Embryonic facial prominence (tissue), 1 donor: Measurements from ENCODE around the gene TMEM141.

ENCODE experiments used
- DNase-seq: peaks from one replicate; pipeline ENCODE4 v3.0.0-alpha.2; 2016; ENCODE audit errors: extremely low spot score

The TMEM141 gene

GRCh38 chr9:136814725-136815421, 23.7 kb downstream of the TMEM141 start:
- no peak for DNase-seq

GRCh38 chr9:136815422-136815782, 24.3 kb downstream of the TMEM141 start:
- no peak for DNase-seq

- no peak for DNase-seq
Measured at GRCh38 chr9:136820971-136821825, 30.1 kb downstream of the TMEM141 start.

GRCh38 chr9:136821826-136822544, 30.8 kb downstream of the TMEM141 start:
- no peak for DNase-seq

GRCh38 chr9:136823136-136824046, 32.2 kb downstream of the TMEM141 start:
- DNase-seq, result no peak

GRCh38 chr9:136824496-136825225, 33.5 kb downstream of the TMEM141 start:
- no peak for DNase-seq

- DNase-seq, result no peak
Measured at GRCh38 chr9:136825295-136826187, 34.4 kb downstream of the TMEM141 start.

GRCh38 chr9:136826188-136826541, 35.0 kb downstream of the TMEM141 start:
- no peak for DNase-seq

- DNase-seq, result no peak
Measured at GRCh38 chr9:136826703-136827582, 35.8 kb downstream of the TMEM141 start.

- no peak for DNase-seq
Measured at GRCh38 chr9:136827794-136828473, 36.8 kb downstream of the TMEM141 start.

GRCh38 chr9:136828474-136829140, 37.5 kb downstream of the TMEM141 start:
- DNase-seq, result no peak

GRCh38 chr9:136829412-136829811, 38.3 kb downstream of the TMEM141 start:
- DNase-seq, result no peak

GRCh38 chr9:136829981-136830885, 39.1 kb downstream of the TMEM141 start:
- DNase-seq, result no peak

- no peak for DNase-seq
Measured at GRCh38 chr9:136831002-136831719, 40.0 kb downstream of the TMEM141 start.

- DNase-seq, result no peak
Measured at GRCh38 chr9:136831720-136832104, 40.6 kb downstream of the TMEM141 start.

- no peak for DNase-seq
Measured at GRCh38 chr9:136832581-136832980, 41.4 kb downstream of the TMEM141 start.
